Measurements from ENCODE around the gene AMIGO1.

AMIGO1 gene

DNA sequence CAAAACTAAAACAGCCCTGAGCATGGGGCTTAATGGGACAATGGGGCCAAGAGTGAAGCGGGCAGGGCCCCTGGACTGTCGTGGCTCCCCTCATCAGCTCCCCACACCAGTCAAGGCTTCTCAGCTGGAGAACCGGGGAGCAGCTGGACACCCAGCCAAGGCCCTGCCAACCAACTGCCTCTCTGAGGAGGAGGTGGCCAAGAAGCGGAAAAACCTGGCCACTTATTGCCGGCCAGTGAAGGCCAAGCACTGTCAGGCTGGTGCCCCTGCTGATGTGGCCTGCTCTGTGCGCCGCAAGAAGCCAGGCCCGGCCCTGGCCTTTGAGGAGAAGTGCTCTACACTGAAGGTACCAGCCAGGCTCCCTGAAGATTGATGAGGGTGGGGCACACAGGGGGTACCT is 18.2 kb downstream of the AMIGO1 start:
- no peak overlapping the region for H2AFZ ChIP-seq (ENCODE audit: insufficient read depth, low read length, poor library complexity)
- H2BK5ac ChIP-seq (ENCODE audit: low read depth, low read length, poor library complexity) = no peak overlapping the region
- peaks cover 4% of the 10 kb centered on the region for H3K79me2 ChIP-seq (ENCODE audit: control insufficient read depth, insufficient read depth, low read length, poor library complexity)
- no peak overlapping the region for H3K4me2 ChIP-seq (ENCODE audit: low read length)
- H2AK5ac ChIP-seq (ENCODE audit: low read length) = no peak overlapping the region
- H4K91ac ChIP-seq (ENCODE audit: low read depth, low read length) = no peak overlapping the region
- peaks cover 0 to 3% of the 10 kb centered on the region in 2 experiments for H3K4me1 ChIP-seq (ENCODE audit: control insufficient read depth in 1 of 2, insufficient read depth in 2 of 2, low read length in 2 of 2)
- no peak overlapping the region for H3K4ac ChIP-seq (ENCODE audit: low read depth, low read length)
- H3K9ac ChIP-seq (ENCODE audit: low read length) = no peak overlapping the region
- H3K18ac ChIP-seq (ENCODE audit: low read length) = no peak overlapping the region
- no peak overlapping the region for H4K8ac ChIP-seq (ENCODE audit: low read depth, low read length)
- H3K9me3 ChIP-seq (ENCODE audit: insufficient read depth, low read depth, low read length) = no peaks in the 10 kb centered on the region
- no peak overlapping the region for H3K23ac ChIP-seq (ENCODE audit: low read length)
- H3K14ac ChIP-seq (ENCODE audit: low read length) = no peak overlapping the region
- H3K27me3 ChIP-seq (ENCODE audit: insufficient read depth, low read length) = no peaks in the 10 kb centered on the region
- no peak overlapping the region for H4K12ac ChIP-seq (ENCODE audit: low read depth, low read length)
- no peak overlapping the region for H2BK120ac ChIP-seq (ENCODE audit: insufficient read depth, low read length, poor library complexity)
- DNase-seq = no peak
- peak overlapping the region; percentile 18 for H3K4me3 ChIP-seq (ENCODE audit: low read depth, low read length)
- H3K27ac ChIP-seq (ENCODE audit: low read depth, low read length) = no peak overlapping the region
- H3K36me3 ChIP-seq (ENCODE audit: control insufficient read depth in 1 of 2, insufficient read depth in 2 of 2, low read length in 2 of 2) = peaks cover 25 to 27% of the 10 kb centered on the region in 2 experiments
- H2BK12ac ChIP-seq (ENCODE audit: low read length) = no peak overlapping the region
- WGBS (ENCODE audit: extremely low coverage, insufficient coverage, insufficient read length) = no CpG with 5 or more reads among the region's 8 CpGs
- H3K79me1 ChIP-seq (ENCODE audit: low read length) = peaks cover 3% of the 10 kb centered on the region

GRCh38 chr1:109490934-109491302 is 18.6 kb downstream of the AMIGO1 start:
- Histone ChIP-seq H2BK12ac (ENCODE audit: low read length) (no peak overlapping the region), H4K12ac (ENCODE audit: low read depth, low read length) (no peak overlapping the region), H2BK5ac (ENCODE audit: low read depth, low read length, poor library complexity) (no peak overlapping the region), H3K4me3 (ENCODE audit: low read depth, low read length) (no peak overlapping the region), H2AFZ (ENCODE audit: insufficient read depth, low read length, poor library complexity) (no peak overlapping the region), H2BK120ac (ENCODE audit: insufficient read depth, low read length, poor library complexity) (no peak overlapping the region), H3K36me3 (ENCODE audit: control insufficient read depth in 1 of 2, insufficient read depth in 2 of 2, low read length in 2 of 2) (peaks cover 22 to 23% of the 10 kb centered on the region in 2 experiments), H3K9ac (ENCODE audit: low read length) (no peak overlapping the region), H3K14ac (ENCODE audit: low read length) (no peak overlapping the region), H3K79me1 (ENCODE audit: low read length) (peaks cover 3% of the 10 kb centered on the region), H3K4me2 (ENCODE audit: low read length) (no peak overlapping the region), H3K4me1 (ENCODE audit: control insufficient read depth in 1 of 2, insufficient read depth in 2 of 2, low read length in 2 of 2) (peaks cover 0 to 3% of the 10 kb centered on the region in 2 experiments), H3K27ac (ENCODE audit: low read depth, low read length) (no peak overlapping the region), H3K27me3 (ENCODE audit: insufficient read depth, low read length) (no peaks in the 10 kb centered on the region), H4K8ac (ENCODE audit: low read depth, low read length) (no peak overlapping the region), H3K4ac (ENCODE audit: low read depth, low read length) (no peak overlapping the region), H3K23ac (ENCODE audit: low read length) (no peak overlapping the region), H3K9me3 (ENCODE audit: insufficient read depth, low read depth, low read length) (no peaks in the 10 kb centered on the region), H3K18ac (ENCODE audit: low read length) (no peak overlapping the region), H3K79me2 (ENCODE audit: control insufficient read depth, insufficient read depth, low read length, poor library complexity) (peaks cover 4% of the 10 kb centered on the region), H4K91ac (ENCODE audit: low read depth, low read length) (no peak overlapping the region), H2AK5ac (ENCODE audit: low read length) (no peak overlapping the region)
- no CpG with 5 or more reads among the region's 11 CpGs for WGBS (ENCODE audit: extremely low coverage, insufficient coverage, insufficient read length)
- DNase-seq = no peak

DNA sequence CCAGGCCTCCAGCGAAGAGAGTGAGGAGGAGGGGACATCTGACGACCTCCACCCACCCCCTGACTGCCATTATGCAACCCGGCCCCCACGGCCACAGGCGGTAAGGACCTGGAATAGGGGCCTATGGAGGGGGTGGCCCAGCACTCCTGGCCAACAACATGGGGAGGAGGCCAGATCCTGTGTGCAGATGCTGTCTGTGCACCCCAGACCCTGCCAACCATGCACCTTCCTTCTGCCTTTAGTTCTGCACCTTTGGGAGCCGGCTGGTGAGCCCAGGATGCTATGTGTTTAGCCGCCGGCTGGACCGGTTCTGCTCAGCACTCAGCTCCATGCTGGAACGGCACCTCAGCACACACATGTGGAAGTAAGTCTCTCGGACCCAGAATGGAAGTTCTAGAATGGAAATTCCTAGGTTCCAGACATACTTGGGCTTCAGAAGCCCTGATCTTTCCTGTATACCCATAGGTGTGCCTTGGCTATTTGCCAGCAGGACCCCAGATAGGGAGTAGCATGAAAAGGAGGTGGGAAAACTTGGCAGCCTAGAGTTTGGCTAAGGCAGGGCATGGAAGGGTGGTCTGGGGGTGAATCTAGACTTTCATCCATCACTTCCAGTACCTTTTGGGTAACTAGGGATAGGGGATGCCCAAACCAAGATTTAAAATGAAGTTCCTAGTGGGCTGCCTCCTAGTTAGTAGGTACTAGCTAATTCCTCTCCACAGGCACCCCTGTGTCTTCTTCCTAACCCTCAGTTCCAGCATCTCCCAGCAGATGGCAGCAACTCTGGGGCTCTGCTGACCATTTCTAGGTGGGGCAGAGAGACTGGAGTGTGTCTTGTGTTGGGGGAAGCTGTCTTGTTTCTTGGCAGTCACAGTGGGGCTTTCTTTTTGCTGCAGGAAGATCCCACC is 19.2 kb downstream of the AMIGO1 start:
- no CpG with 5 or more reads among the region's 11 CpGs for WGBS (ENCODE audit: extremely low coverage, insufficient coverage, insufficient read length)
- Histone ChIP-seq H3K4ac (ENCODE audit: low read depth, low read length) (no peak overlapping the region), H3K79me2 (ENCODE audit: control insufficient read depth, insufficient read depth, low read length, poor library complexity) (peaks cover 4% of the 10 kb centered on the region), H4K12ac (ENCODE audit: low read depth, low read length) (no peak overlapping the region), H3K23ac (ENCODE audit: low read length) (no peak overlapping the region), H2AK5ac (ENCODE audit: low read length) (no peak overlapping the region), H2BK12ac (ENCODE audit: low read length) (no peak overlapping the region), H3K27me3 (ENCODE audit: insufficient read depth, low read length) (no peaks in the 10 kb centered on the region), H3K14ac (ENCODE audit: low read length) (no peak overlapping the region), H3K4me1 (ENCODE audit: control insufficient read depth in 1 of 2, insufficient read depth in 2 of 2, low read length in 2 of 2) (peaks cover 0 to 3% of the 10 kb centered on the region in 2 experiments), H3K79me1 (ENCODE audit: low read length) (peaks cover 3% of the 10 kb centered on the region), H3K4me3 (ENCODE audit: low read depth, low read length) (no peak overlapping the region), H3K4me2 (ENCODE audit: low read length) (no peak overlapping the region), H3K27ac (ENCODE audit: low read depth, low read length) (no peak overlapping the region), H4K91ac (ENCODE audit: low read depth, low read length) (no peak overlapping the region), H3K9me3 (ENCODE audit: insufficient read depth, low read depth, low read length) (no peaks in the 10 kb centered on the region), H2BK5ac (ENCODE audit: low read depth, low read length, poor library complexity) (no peak overlapping the region), H2AFZ (ENCODE audit: insufficient read depth, low read length, poor library complexity) (no peak overlapping the region), H3K36me3 (ENCODE audit: control insufficient read depth in 1 of 2, insufficient read depth in 2 of 2, low read length in 2 of 2) (peaks cover 16 to 20% of the 10 kb centered on the region in 2 experiments), H4K8ac (ENCODE audit: low read depth, low read length) (no peak overlapping the region), H2BK120ac (ENCODE audit: insufficient read depth, low read length, poor library complexity) (no peak overlapping the region), H3K9ac (ENCODE audit: low read length) (no peak overlapping the region), H3K18ac (ENCODE audit: low read length) (no peak overlapping the region)
- DNase-seq = peak; percentile 48 to 79

GRCh38 chr1:109488696-109489095 is 20.8 kb downstream of the AMIGO1 start:
- H4K8ac ChIP-seq (ENCODE audit: low read depth, low read length) = no peak overlapping the region
- H2AK5ac ChIP-seq (ENCODE audit: low read length) = no peak overlapping the region
- no peaks in the 10 kb centered on the region for H3K27me3 ChIP-seq (ENCODE audit: insufficient read depth, low read length)
- H3K9me3 ChIP-seq (ENCODE audit: insufficient read depth, low read depth, low read length) = no peaks in the 10 kb centered on the region
- no peak for DNase-seq
- no peak overlapping the region for H3K14ac ChIP-seq (ENCODE audit: low read length)
- H3K18ac ChIP-seq (ENCODE audit: low read length) = no peak overlapping the region
- no peak overlapping the region for H2BK5ac ChIP-seq (ENCODE audit: low read depth, low read length, poor library complexity)
- no peak overlapping the region for H2BK120ac ChIP-seq (ENCODE audit: insufficient read depth, low read length, poor library complexity)
- no peak overlapping the region for H2BK12ac ChIP-seq (ENCODE audit: low read length)
- no peak overlapping the region for H3K4ac ChIP-seq (ENCODE audit: low read depth, low read length)
- H3K23ac ChIP-seq (ENCODE audit: low read length) = no peak overlapping the region
- H3K27ac ChIP-seq (ENCODE audit: low read depth, low read length) = no peak overlapping the region
- WGBS (ENCODE audit: extremely low coverage, insufficient coverage, insufficient read length) = no CpG with 5 or more reads among the region's 12 CpGs
- H3K4me1 ChIP-seq (ENCODE audit: control insufficient read depth in 1 of 2, insufficient read depth in 2 of 2, low read length in 2 of 2) = peaks cover 7 to 9% of the 10 kb centered on the region in 2 experiments
- no peak overlapping the region for H4K91ac ChIP-seq (ENCODE audit: low read depth, low read length)
- H3K9ac ChIP-seq (ENCODE audit: low read length) = no peak overlapping the region
- no peak overlapping the region for H3K4me3 ChIP-seq (ENCODE audit: low read depth, low read length)
- H4K12ac ChIP-seq (ENCODE audit: low read depth, low read length) = no peak overlapping the region
- H3K36me3 ChIP-seq (ENCODE audit: control insufficient read depth in 1 of 2, insufficient read depth in 2 of 2, low read length in 2 of 2) = peaks cover 16 to 20% of the 10 kb centered on the region in 2 experiments
- H2AFZ ChIP-seq (ENCODE audit: insufficient read depth, low read length, poor library complexity) = no peak overlapping the region
- H3K4me2 ChIP-seq (ENCODE audit: low read length) = no peak overlapping the region
- peaks cover 4% of the 10 kb centered on the region for H3K79me2 ChIP-seq (ENCODE audit: control insufficient read depth, insufficient read depth, low read length, poor library complexity)
- peaks cover 6% of the 10 kb centered on the region for H3K79me1 ChIP-seq (ENCODE audit: low read length)

All from trophoblast cell (in vitro differentiated cells and primary cell).